C4-2B (cell line): ENCODE data around the gene FRMD1.

Source experiments
- H3K27ac ChIP-seq: fragments of 450-650 bp; 2 replicates; pipeline ENCODE4 v1.5.1; 2017
- CTCF ChIP-seq: fragments of 450-650 bp; conservative IDR thresholded peaks from 2 replicates; pipeline ENCODE4 v1.5.1; 2017; ENCODE audit warnings: mild to moderate bottlenecking
- ZFX ChIP-seq: fragments of 450-650 bp; IDR thresholded peaks from 2 replicates; pipeline ENCODE4 v1.6.1; 2017

FRMD1 gene

GRCh38 chr6:168054765-168055560 lies 24.0 kb downstream of the FRMD1 start:
- TF ChIP-seq CTCF (no peak), ZFX (no peak)

GRCh38 chr6:168053957-168054471 lies 25.0 kb downstream of the FRMD1 start:
- H3K27ac ChIP-seq: no peak overlapping the region
- TF ChIP-seq CTCF (no peak), ZFX (no peak)

More at GRCh38 chr6:168054765-168055560, 24.0 kb downstream of the FRMD1 start:
- H3K27ac ChIP-seq: no peak overlapping the region

DNA sequence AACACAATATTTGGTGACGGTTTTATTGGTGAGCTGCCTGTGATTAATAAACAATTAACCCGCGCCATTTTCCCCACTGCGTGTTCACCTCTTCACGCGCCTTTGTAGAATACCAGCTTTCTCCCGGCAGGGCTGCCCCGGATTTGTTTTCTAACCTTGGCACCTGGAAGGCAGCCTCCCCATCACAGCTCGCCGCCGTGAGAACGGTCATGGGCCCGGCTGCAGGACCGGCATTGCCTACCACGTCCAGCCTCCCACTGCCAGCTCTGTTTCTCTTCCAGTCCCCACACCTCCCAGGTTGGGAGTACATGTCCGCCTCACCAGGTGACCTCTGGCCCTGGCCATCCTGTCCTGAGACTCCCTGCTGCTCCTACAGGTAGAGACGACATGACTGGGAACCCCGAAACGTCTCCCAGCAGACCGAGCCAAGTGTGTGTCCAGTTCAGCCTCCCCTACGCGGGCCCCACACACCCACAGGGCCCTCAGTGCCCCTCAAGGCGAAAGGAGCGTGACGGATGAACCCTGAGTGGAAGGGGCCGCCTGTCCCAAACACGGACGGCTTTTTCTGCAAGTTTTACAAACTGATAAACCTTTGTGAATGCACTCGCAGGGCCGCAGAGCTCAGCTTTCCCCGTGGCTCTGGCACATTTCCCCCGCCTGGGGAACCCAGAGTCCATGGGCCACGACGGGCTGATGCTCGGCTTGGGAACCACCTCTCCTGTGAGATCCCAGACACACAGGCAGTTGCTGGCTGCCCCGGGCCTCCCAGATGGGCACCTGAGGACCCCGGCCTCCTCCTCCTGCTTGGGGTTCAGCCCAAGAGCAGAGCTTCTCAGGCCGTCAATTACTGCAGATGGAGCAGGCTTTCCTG lies 25.7 kb downstream of the FRMD1 start:
- TF ChIP-seq ZFX (no peak), CTCF (no peak)
- no peak overlapping the region for H3K27ac ChIP-seq

DNA sequence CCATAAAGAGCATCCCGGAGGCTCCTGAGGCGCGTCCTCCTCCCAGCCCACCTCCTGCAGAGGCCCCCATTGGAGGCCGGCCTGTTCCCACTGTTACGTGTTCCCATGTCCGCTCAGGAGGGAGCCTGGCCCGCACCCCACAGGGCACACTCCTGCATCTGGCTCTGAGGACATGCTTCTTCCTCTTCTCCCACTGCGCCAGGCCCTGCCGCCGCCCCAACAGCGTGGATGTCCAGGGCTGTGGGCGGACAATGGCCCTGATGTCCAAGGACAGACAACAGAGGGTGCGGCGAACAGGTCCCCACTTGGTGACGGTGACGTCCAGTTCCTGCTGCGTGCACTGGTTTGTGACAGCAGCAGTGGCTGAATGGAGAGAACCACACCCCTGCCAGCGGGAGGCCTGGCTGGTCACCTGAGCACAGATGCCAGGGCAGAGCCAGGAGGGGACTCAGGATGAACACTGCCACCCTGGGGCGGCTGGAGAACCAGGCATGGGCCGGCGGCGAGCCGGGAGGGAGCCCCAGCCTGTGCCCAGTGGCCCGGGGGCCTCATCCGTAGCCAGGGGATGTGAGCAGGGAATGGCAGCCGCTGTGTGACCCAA lies 26.6 kb downstream of the FRMD1 start:
- TF ChIP-seq CTCF: no peak; the same call in 1 of the 2 replicates
- no peak for TF ChIP-seq ZFX
- no peak overlapping the region for H3K27ac ChIP-seq

DNA sequence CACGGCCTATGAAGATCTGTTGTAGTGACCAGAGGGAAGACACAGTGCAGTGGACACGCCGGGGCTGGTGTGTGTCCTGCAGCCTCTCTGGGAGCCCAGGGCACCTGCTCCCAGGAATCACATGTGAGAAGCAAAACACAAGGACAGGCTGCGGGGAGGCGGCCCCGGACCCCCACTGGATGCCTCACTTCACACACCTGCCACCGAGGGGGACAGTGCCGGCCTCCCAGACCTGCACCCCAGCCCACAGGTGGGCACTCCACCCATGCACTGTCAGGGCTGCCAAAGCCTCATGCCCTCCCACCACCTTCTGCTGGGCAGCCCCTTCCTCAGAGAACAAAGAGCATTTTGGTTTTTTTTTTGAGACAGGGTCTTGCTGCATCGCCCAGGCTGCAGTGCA lies 27.4 kb downstream of the FRMD1 start:
- TF ChIP-seq ZFX: no peak
- TF ChIP-seq CTCF: no peak
- H3K27ac ChIP-seq: no peak overlapping the region

DNA sequence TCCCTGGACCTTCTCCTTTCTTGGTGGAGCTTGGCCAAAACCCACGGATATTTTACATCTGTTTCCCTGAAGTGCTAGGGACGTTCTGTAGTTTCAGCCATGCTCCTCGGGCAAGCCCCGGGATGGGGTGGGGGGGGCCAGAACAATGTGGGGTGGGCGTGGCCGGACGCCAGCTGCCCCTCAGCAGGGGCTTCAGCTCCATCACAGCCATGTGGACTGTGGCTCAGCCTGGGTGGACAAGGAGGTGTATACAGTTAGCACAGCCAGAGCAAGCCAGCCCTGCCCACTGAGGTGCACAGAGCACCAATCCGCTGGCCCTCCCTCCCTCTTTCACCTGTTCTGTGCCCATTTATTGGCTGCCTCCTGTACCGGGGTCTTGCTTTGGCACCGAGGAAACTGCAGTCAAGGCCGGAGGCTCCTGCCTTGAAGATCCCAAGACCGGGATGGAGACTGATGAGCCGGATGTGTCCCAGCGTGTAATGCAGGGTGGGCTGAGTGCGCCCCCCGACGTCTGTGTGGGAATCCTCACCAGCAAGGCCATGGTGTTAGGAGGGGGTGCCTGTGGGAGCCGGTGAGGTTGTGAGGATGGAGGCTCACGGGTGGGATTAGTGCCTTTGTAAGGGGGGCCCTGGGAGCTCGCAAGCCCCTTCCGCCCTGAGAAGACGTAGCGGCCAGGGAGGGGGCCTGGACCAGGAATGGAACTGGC lies 28.0 kb downstream of the FRMD1 start:
- no peak overlapping the region for H3K27ac ChIP-seq
- TF ChIP-seq CTCF (no peak), ZFX (no peak)
